HepG2 (cell line): ENCODE measurements around the gene PLK2. TPM values are rescaled to one million over a fixed set of nuclear protein-coding genes. Genes with fewer than 3 reads are reported as not detected.

ENCODE experiments used
- ATAC-seq: fragments of 200-7000 bp; cut with Tn5 transposase; 3 replicates; pipeline ENCODE4 v1.9.1; 2020; ENCODE audit warnings: mild to moderate bottlenecking, moderate library complexity
- BruUV-seq: library from RNA; stranded (reverse); fragments of 400-500 nt; replicated peaks from 2 replicates; lab custom pipeline; 2021; lab: Mats Ljungman, UMichigan
- CTCF ChIA-PET: fragments of 300-600 bp; formaldehyde crosslinking; extraction: SDS; loops from one replicate; lab custom pipeline; 2021; ENCODE audit warnings: low total read pairs, inconsistent platforms, low intra/inter-chr PET ratio; lab: Yijun Ruan, JAX
- POLR2A ChIA-PET: fragments of 350-600 bp; sonication (Branson Sonifier 250); formaldehyde crosslinking; loops from one replicate; lab custom pipeline; 2020; ENCODE audit warnings: antibody characterized with exemption, inconsistent platforms; lab: Yijun Ruan, JAX
- DNase-seq: peaks from one replicate; pipeline ENCODE4 v3.0.0-alpha.2; 2015; ENCODE audit warnings: low spot score
- FAIRE-seq: peaks from 3 replicates; lab custom pipeline; 2011; peaks lifted over from hg19 to GRCh38; lab: Jason Lieb, UNC
- H2AFZ ChIP-seq: one replicate; pipeline ENCODE4 v1.6.1; 2011; ENCODE audit warnings: low read length, inconsistent platforms
- H3K27ac ChIP-seq: fragments of 300-600 bp; 3 replicates; pipeline ENCODE4 v1.8.0; 2011; ENCODE audit warnings: mixed run types, mild to moderate bottlenecking, mixed read lengths, low read length, inconsistent platforms; ENCODE audit not compliant: insufficient read depth; ENCODE audit errors: extremely low read length
- H3K27me3 ChIP-seq, 2 experiments: fragments of 200-600 bp in 1 of 2; 2 replicates in 1 of 2; 3 replicates in 1 of 2; pipeline versions ENCODE4 v1.6.0 to v1.8.0; 2011; ENCODE audit warnings: low read length in 2 of 2, mild to moderate bottlenecking in 2 of 2, moderate library complexity in 2 of 2, inconsistent platforms in 1 of 2; ENCODE audit not compliant: insufficient read depth in 2 of 2, control insufficient read depth in 1 of 2
- H3K36me3 ChIP-seq, 2 experiments: fragments of 200-600 bp in 1 of 2; replicated peaks in 1 of 2; 2 replicates in 1 of 2; 3 replicates in 1 of 2; pipeline versions ENCODE4 v1.5.1 to v1.8.0; 2011; ENCODE audit warnings: low read length in 2 of 2, inconsistent platforms in 1 of 2; ENCODE audit not compliant: insufficient read depth in 2 of 2, control insufficient read depth in 1 of 2
- H3K4me1 ChIP-seq: 2 replicates; pipeline ENCODE4 v1.5.1; 2012; ENCODE audit warnings: low read length, inconsistent platforms; ENCODE audit not compliant: insufficient read depth
- H3K4me2 ChIP-seq: 2 replicates; pipeline ENCODE4 v1.6.0; 2011; ENCODE audit warnings: low read depth, low read length, inconsistent platforms
- H3K4me3 ChIP-seq, 3 experiments: fragments of 200-600 bp in 1 of 3; sonication (generic), shearing (Covaris generic) in 1 of 3; replicated peaks in 1 of 3; 2 replicates each; pipeline ENCODE4 v1.5.1; 2011 to 2016; ENCODE audit warnings: low read length in 3 of 3, inconsistent platforms in 2 of 3, low read depth in 2 of 3, mild to moderate bottlenecking in 2 of 3, control low read depth in 1 of 3, mixed read lengths in 1 of 3; ENCODE audit not compliant: insufficient read depth in 1 of 3
- H3K79me2 ChIP-seq: one replicate; pipeline ENCODE4 v1.6.1; 2011; ENCODE audit warnings: low read length, inconsistent platforms; ENCODE audit not compliant: insufficient read depth
- H3K9ac ChIP-seq: 2 replicates; pipeline ENCODE4 v1.6.0; 2011; ENCODE audit warnings: mild to moderate bottlenecking, low read depth, low read length, inconsistent platforms; ENCODE audit not compliant: insufficient read depth
- H3K9me3 ChIP-seq: 2 replicates; pipeline ENCODE4 v1.5.1; 2012; ENCODE audit warnings: mild to moderate bottlenecking, low read length
- H4K20me1 ChIP-seq: 2 replicates; pipeline ENCODE4 v1.6.0; 2011; ENCODE audit warnings: inconsistent platforms, mild to moderate bottlenecking, low read length, moderate library complexity; ENCODE audit not compliant: insufficient read depth
- BCL3 ChIP-seq: sonication (generic); formaldehyde crosslinking; IDR thresholded peaks from 2 replicates; pipeline ENCODE4 v1.5.1; 2020; ENCODE audit warnings: mild to moderate bottlenecking, missing genetic modification reagents, moderate library complexity
- MATR3 ChIP-seq: sonication (generic); formaldehyde crosslinking; IDR thresholded peaks from 2 replicates; pipeline ENCODE4 v1.4.0; 2020; ENCODE audit warnings: missing genetic modification reagents
- MAZ ChIP-seq, 2 experiments: sonication (generic) in 1 of 2; formaldehyde crosslinking in 1 of 2; IDR thresholded peaks; 2 replicates each; pipeline versions ENCODE4 v1.5.0 to v1.6.1; 2012 to 2020; ENCODE audit warnings: low read depth in 2 of 2, mild to moderate bottlenecking in 2 of 2, borderline replicate concordance in 1 of 2, improper control_type of control experiment in 1 of 2, low read length in 1 of 2, missing genetic modification reagents in 1 of 2, moderate library complexity in 1 of 2
- NFE2L2 ChIP-seq: fragments of 150-350 bp; IDR thresholded peaks from 2 replicates; pipeline ENCODE4 v1.6.1; 2014; ENCODE audit warnings: low read length
- SMARCC2 ChIP-seq: fragments of 450-650 bp; IDR thresholded peaks from 2 replicates; pipeline ENCODE4 v1.6.1; 2017; ENCODE audit warnings: antibody characterized with exemption, mild to moderate bottlenecking
- SRSF1 ChIP-seq: fragments of 200-400 bp; formaldehyde crosslinking; optimal IDR thresholded peaks from 2 replicates; pipeline ENCODE3; 2017; ENCODE audit warnings: mild to moderate bottlenecking, low read depth, low read length, moderate library complexity
- STAG1 ChIP-seq: sonication (generic); formaldehyde crosslinking; IDR thresholded peaks from 2 replicates; pipeline ENCODE4 v1.4.0; 2020; ENCODE audit warnings: missing genetic modification reagents
- TCF7 ChIP-seq: sonication (generic); IDR thresholded peaks from 2 replicates; pipeline ENCODE4 v1.6.1; 2016; ENCODE audit warnings: antibody characterized with exemption, low read depth
- USF2 ChIP-seq, 2 experiments: sonication (generic) in 1 of 2; formaldehyde crosslinking in 1 of 2; IDR thresholded peaks; 2 replicates each; pipeline versions ENCODE4 v1.5.1 to v1.6.1; 2011 to 2020; ENCODE audit warnings: borderline replicate concordance in 1 of 2, low read depth in 1 of 2, low read length in 1 of 2, mild to moderate bottlenecking in 1 of 2, missing genetic modification reagents in 1 of 2, moderate library complexity in 1 of 2
- ZNF18 ChIP-seq: sonication (generic); formaldehyde crosslinking; IDR thresholded peaks from 2 replicates; pipeline ENCODE4 v1.8.0; 2022; ENCODE audit warnings: mild to moderate bottlenecking, missing genetic modification reagents; ENCODE audit not compliant: insufficient replicate concordance
- ZNF280D ChIP-seq: sonication (generic); formaldehyde crosslinking; IDR thresholded peaks from 2 replicates; pipeline ENCODE4 v1.5.1; 2020; ENCODE audit warnings: mild to moderate bottlenecking, missing genetic modification reagents
- ZNF784 ChIP-seq: sonication (generic); formaldehyde crosslinking; IDR thresholded peaks from 2 replicates; pipeline ENCODE4 v1.5.1; 2020; ENCODE audit warnings: missing genetic modification reagents, mild to moderate bottlenecking, borderline replicate concordance
- WGBS: methylation state at CpG from one replicate; pipeline ENCODE4 v1.1.6; 2017; ENCODE audit warnings: low lambda C conversion rate; 5-methylcytosine and 5-hydroxymethylcytosine counted together
- in situ Hi-C: cut with HindIII; loops from 2 replicates; pipeline ENCODE4 v1.10.0; 2017; ENCODE audit warnings: low pct_unique_long_range_greater_than_20kb; ENCODE audit not compliant: extremely low pct_ligation_motif_present
- intact Hi-C: fragments of 100-400 bp; cut with micrococcal nuclease; formaldehyde crosslinking; loops from one replicate; pipeline ENCODE4 v1.10.0; 2022; ENCODE audit not compliant: unreplicated experiment
- polyA plus RNA-seq, 8 experiments: library from polyadenylated mRNA; depleted of rRNA in 3 of 8; stranded (reverse) in 7 of 8; unstranded in 1 of 8; fragments of >200 nt; fragmentation: Illumina TruSeq in 4 of 8; extraction: Trizol in 4 of 8; gene quantifications; 2 replicates each; pipeline versions ENCODE4 v1.2.1 to v1.2.3, GENCODE V29; 2011 to 2016; ENCODE audit warnings: low read depth in 4 of 8, missing spikeins in 1 of 8, mixed read lengths in 1 of 8; ENCODE audit not compliant: insufficient read depth in 1 of 8
- total RNA-seq, 5 experiments: library from RNA; depleted of rRNA; stranded (reverse); fragments of >200 nt; fragmentation: Illumina TruSeq; extraction: Trizol; gene quantifications; 2 replicates each; pipeline ENCODE4 v1.2.3, GENCODE V29; 2016; ENCODE audit warnings: low read depth in 1 of 5

PLK2 gene
- total and polyA plus RNA-seq, 2 of the 13 experiments (the other 11 are each of a cell fraction or from before 2014, with no cell fraction given) = 9.6 to 29.6 TPM

- TF ChIP-seq BCL3 (no peak), ZNF784 (CRISPR knock-in tag) (no peak), SRSF1 (no peak), SMARCC2 (no peak), ZNF18 (CRISPR knock-in tag) (no peak)
Measured at GRCh38 chr5:58475404-58475803, 15.5 kb upstream of the PLK2 start (continued).

- Histone ChIP-seq H3K27me3 (no peaks in the 10 kb centered on the region), H3K27ac (no peak overlapping the region), H4K20me1 (no peaks in the 10 kb centered on the region), H3K36me3 (no peaks in the 10 kb centered on the region), H3K79me2 (no peaks in the 10 kb centered on the region), H3K9me3 (peaks cover 4% of the 10 kb centered on the region; the same call in 1 of the 2 replicates), H3K4me3 (no peak overlapping the region), H3K4me2 (no peak overlapping the region), H3K4me1 (no peaks in the 10 kb centered on the region), H3K9ac (no peak overlapping the region), H2AFZ (no peak overlapping the region)
- in situ Hi-C loops = loop anchor here (10.0 to 25.0 kb wide), 2 partner anchors 815 to 958 kb away; no protein-coding TSS in a partner anchor
- 44% methylated on average over 2 of the region's 2 CpGs for WGBS
- no peak for ATAC-seq
- no TSS peak for BruUV-seq
- ChIA-PET POLR2A (no interaction called here), CTCF (no interaction called here)
- intact Hi-C loops = no loop called here
- FAIRE-seq = no peak
- no peak for DNase-seq
- TF ChIP-seq USF2 (IDR thresholded peaks at IDR 0.05; ENCODE audit: low read depth, low read length) = no peak
- no peak for TF ChIP-seq USF2 (CRISPR knock-in tag; IDR thresholded peaks at IDR 0.05; ENCODE audit: borderline replicate concordance)
- TF ChIP-seq MAZ (IDR thresholded peaks at IDR 0.05; ENCODE audit: borderline replicate concordance, low read depth, low read length) = no peak
- TF ChIP-seq MAZ (CRISPR knock-in tag; IDR thresholded peaks at IDR 0.05; ENCODE audit: low read depth) = no peak
- TF ChIP-seq TCF7 = no peak
- TF ChIP-seq ZNF280D = no peak
- no peak for TF ChIP-seq NFE2L2
- TF ChIP-seq MATR3 (CRISPR knock-in tag) = no peak
- no peak for TF ChIP-seq STAG1
Measured at GRCh38 chr5:58469896-58470295, 10.0 kb upstream of the PLK2 start.
